GM21619 (cell line): ENCODE measurements around the gene IDS.

Experiments used
- ATAC-seq: cut with Tn5 transposase; IDR thresholded peaks from one replicate; pipeline ENCODE4 v1.9.1; 2021; ENCODE audit not compliant: unreplicated experiment

IDS gene

GRCh38 chrX:149467461-149467860 is 37.6 kb downstream of the IDS start:
- no peak for ATAC-seq

GRCh38 chrX:149462849-149463248 is 42.3 kb downstream of the IDS start:
- ATAC-seq, result no peak

- ATAC-seq, result no peak
Measured at GRCh38 chrX:149461746-149462145, 43.4 kb downstream of the IDS start.

GRCh38 chrX:149458586-149458985 is 46.5 kb downstream of the IDS start:
- no peak for ATAC-seq

- ATAC-seq, result no peak
Measured at GRCh38 chrX:149456476-149457245, 48.4 kb downstream of the IDS start.

GRCh38 chrX:149455934-149456333 is 49.2 kb downstream of the IDS start:
- ATAC-seq, result no peak

GRCh38 chrX:149453906-149454822 is 50.9 kb downstream of the IDS start:
- ATAC-seq, result no peak

- no peak for ATAC-seq
Measured at GRCh38 chrX:149453030-149453429, 52.1 kb downstream of the IDS start.

GRCh38 chrX:149433451-149433850 is 71.7 kb downstream of the IDS start:
- ATAC-seq, result no peak

- ATAC-seq, result no peak
Measured at GRCh38 chrX:149433051-149433450, 72.1 kb downstream of the IDS start.
